ENCODE measurements around the gene IRX4.

DNA sequence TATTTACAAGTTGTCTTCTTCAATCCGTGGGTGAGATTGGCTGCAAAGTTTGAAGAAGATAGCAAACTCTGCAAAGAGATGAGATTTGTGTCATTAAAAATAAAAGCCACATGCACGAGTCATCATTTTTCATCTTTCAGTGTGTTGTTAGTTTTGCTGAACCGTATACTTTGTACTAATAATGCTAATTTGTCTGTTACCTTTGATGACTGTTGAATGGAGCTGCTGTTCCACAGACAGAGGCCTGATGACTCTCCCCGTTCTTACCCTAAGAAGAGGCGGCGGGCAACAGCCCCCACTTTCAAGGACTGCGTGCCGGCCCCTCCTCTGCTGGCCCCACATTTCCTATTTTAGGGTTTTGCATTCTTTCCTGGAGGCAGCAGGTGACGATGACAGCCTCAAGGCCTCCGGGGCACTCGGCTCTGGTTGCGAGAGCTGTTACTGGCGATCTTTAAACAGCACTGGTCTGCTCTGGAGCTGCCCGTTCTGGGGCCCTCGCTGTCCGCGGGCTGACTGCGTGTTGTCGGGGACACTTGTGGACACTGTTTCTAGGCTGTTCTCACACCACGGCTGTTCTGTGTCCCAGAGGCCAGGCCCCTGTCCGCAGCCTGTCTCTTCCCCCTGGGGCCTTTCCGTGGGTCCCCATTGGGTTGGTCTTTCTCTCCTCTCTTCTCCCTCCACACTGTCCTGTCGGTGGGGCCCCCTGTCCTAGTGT is 46.4 kb downstream of the IRX4 start:
- TF ChIP-seq EP300 (IDR thresholded peaks at IDR 0.05) (no peak), POLR2AphosphoS5 (IDR thresholded peaks at IDR 0.05) (no peak), POLR2A (IDR thresholded peaks at IDR 0.05) (no peak)
- TF ChIP-seq, protein P1, sequence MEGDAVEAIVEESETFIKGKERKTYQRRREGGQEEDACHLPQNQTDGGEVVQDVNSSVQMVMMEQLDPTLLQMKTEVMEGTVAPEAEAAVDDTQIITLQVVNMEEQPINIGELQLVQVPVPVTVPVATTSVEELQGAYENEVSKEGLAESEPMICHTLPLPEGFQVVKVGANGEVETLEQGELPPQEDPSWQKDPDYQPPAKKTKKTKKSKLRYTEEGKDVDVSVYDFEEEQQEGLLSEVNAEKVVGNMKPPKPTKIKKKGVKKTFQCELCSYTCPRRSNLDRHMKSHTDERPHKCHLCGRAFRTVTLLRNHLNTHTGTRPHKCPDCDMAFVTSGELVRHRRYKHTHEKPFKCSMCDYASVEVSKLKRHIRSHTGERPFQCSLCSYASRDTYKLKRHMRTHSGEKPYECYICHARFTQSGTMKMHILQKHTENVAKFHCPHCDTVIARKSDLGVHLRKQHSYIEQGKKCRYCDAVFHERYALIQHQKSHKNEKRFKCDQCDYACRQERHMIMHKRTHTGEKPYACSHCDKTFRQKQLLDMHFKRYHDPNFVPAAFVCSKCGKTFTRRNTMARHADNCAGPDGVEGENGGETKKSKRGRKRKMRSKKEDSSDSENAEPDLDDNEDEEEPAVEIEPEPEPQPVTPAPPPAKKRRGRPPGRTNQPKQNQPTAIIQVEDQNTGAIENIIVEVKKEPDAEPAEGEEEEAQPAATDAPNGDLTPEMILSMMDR (IDR thresholded peaks at IDR 0.05), result no peak
